CD8-positive, alpha-beta memory T cell (primary cell): ENCODE results near the gene ANTXR1. TPM values are rescaled to one million over a fixed set of nuclear protein-coding genes. Genes with fewer than 3 reads are reported as not detected.

Source experiments
- CTCF ChIA-PET: fragments of 350-600 bp; sonication (Branson Sonifier 250); formaldehyde crosslinking; loops from one replicate; lab custom pipeline; 2021; ENCODE audit warnings: antibody characterized with exemption; lab: Charles Lee
- POLR2A ChIA-PET: fragments of 350-600 bp; sonication (Branson Sonifier 250); formaldehyde crosslinking; loops from one replicate; lab custom pipeline; 2021; ENCODE audit warnings: antibody characterized with exemption; lab: Charles Lee
- DNase-seq, 5 donors: peaks; one replicate each; pipeline versions ENCODE4 v3.0.0 to v3.0.0-alpha.2; 2020 to 2022; ENCODE audit warnings: mixed read lengths in 1 of 5
- H3K27ac ChIP-seq: one replicate; pipeline ENCODE4 v1.7.0; 2013; ENCODE audit warnings: low read depth, mild to moderate bottlenecking, low read length, moderate library complexity
- H3K27me3 ChIP-seq: 2 replicates; pipeline ENCODE4 v1.7.0; 2013; ENCODE audit warnings: low read length, mild to moderate bottlenecking; ENCODE audit not compliant: insufficient read depth, poor library complexity, severe bottlenecking
- H3K36me3 ChIP-seq: 2 replicates; pipeline ENCODE4 v1.7.0; 2013; ENCODE audit warnings: mild to moderate bottlenecking, low read length, moderate library complexity; ENCODE audit not compliant: insufficient read depth
- H3K4me1 ChIP-seq: 2 replicates; pipeline ENCODE4 v1.7.0; 2013; ENCODE audit warnings: mild to moderate bottlenecking, low read length, moderate library complexity; ENCODE audit not compliant: insufficient read depth
- H3K4me3 ChIP-seq: 2 replicates; pipeline ENCODE4 v1.7.0; 2013; ENCODE audit warnings: mild to moderate bottlenecking, low read length
- H3K9me3 ChIP-seq: 2 replicates; pipeline ENCODE4 v1.7.0; 2013; ENCODE audit warnings: mild to moderate bottlenecking, low read length
- H3K27ac Mint-ChIP-seq, 8 donors: one replicate each; pipeline ENCODE4 v1.8.0; 2020 to 2021; ENCODE audit warnings: mixed read lengths in 8 of 8, mild to moderate bottlenecking in 6 of 8, inconsistent platforms in 3 of 8, moderate library complexity in 3 of 8
- H3K27me3 Mint-ChIP-seq, 2 donors: one replicate each; pipeline ENCODE4 v1.8.0; 2020 to 2021; ENCODE audit warnings: mixed read lengths in 2 of 2, mild to moderate bottlenecking in 1 of 2, moderate library complexity in 1 of 2
- H3K36me3 Mint-ChIP-seq, 3 donors: one replicate each; pipeline ENCODE4 v1.8.0; 2020 to 2021; ENCODE audit warnings: mixed read lengths in 3 of 3, inconsistent platforms in 1 of 3, mild to moderate bottlenecking in 1 of 3
- H3K4me1 Mint-ChIP-seq, 3 donors: one replicate each; pipeline ENCODE4 v1.8.0; 2020 to 2021; ENCODE audit warnings: mixed read lengths in 3 of 3, inconsistent platforms in 1 of 3, mild to moderate bottlenecking in 1 of 3
- H3K4me3 Mint-ChIP-seq, 7 donors: one replicate each; pipeline ENCODE4 v1.8.0; 2020 to 2021; ENCODE audit warnings: mixed read lengths in 7 of 7, mild to moderate bottlenecking in 6 of 7, moderate library complexity in 4 of 7, inconsistent platforms in 2 of 7
- H3K9me3 Mint-ChIP-seq, 5 donors: one replicate each; pipeline ENCODE4 v1.8.0; 2020 to 2022; ENCODE audit warnings: mixed read lengths in 5 of 5, mild to moderate bottlenecking in 3 of 5, moderate library complexity in 2 of 5, inconsistent platforms in 1 of 5
- polyA plus RNA-seq: library from polyadenylated mRNA; unstranded; fragments of 300-500 nt; fragmentation: Illumina TruSeq; gene quantifications from one replicate; pipeline ENCODE4 v1.2.3, GENCODE V29; 2021
- total RNA-seq, 2 experiments: library from RNA; stranded (reverse); gene quantifications; one replicate each; pipeline ENCODE4 v1.2.3, GENCODE V29; 2021

ANTXR1 gene
- total and polyA plus RNA-seq, 3 experiments from 2014 or later = 0.22 to 0.27 TPM; not detected in 1

DNA sequence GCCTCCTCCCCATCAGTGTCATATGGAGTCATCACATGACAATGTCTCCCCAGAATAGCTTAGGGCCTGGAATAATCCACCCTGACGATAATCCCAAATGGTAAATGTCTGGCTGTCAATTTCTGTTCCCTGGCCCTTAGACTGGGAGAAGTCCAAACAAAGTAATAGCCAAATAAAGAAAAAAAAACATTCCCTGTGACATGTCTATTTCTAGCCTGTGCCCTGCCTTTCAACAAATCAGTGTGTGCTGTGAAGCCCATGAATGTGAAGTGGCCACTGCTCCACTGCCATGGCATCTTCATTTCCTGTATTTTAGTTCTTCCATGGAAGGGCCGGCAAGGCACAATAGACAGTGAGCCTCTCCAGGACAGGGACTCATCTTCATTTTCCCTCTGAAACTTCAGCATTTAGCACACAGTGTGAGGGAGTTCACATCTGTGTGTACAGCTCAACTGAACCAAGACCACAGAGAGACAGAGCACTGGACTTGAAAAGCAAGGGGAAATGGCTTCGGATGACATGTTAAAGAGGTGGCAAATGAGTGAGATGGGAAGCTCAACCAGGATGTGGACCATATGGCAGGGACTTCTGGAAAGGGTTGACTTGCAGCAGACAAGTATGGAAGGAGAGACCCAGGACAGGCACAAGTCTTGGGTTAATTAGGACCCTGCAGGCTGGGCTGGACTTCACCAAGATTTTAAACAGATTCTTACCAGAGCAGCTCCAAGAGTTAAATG is 140.0 kb downstream of the ANTXR1 start:
- DNase-seq = no peak
- Mint-ChIP-seq H3K9me3 (no peaks in the 10 kb centered on the region), H3K36me3 (no peaks in the 10 kb centered on the region), H3K27me3 (peaks cover 4 to 21% of the 10 kb centered on the region in 2 donors), H3K4me3 (no peak overlapping the region), H3K27ac (no peak overlapping the region), H3K4me1 (no peaks in the 10 kb centered on the region)
- Histone ChIP-seq H3K4me3 (no peak overlapping the region), H3K27me3 (no peaks in the 10 kb centered on the region), H3K27ac (no peak overlapping the region), H3K9me3 (no peaks in the 10 kb centered on the region), H3K4me1 (no peaks in the 10 kb centered on the region), H3K36me3 (no peaks in the 10 kb centered on the region)
- ChIA-PET POLR2A (no interaction called here), CTCF (no interaction called here)

DNA sequence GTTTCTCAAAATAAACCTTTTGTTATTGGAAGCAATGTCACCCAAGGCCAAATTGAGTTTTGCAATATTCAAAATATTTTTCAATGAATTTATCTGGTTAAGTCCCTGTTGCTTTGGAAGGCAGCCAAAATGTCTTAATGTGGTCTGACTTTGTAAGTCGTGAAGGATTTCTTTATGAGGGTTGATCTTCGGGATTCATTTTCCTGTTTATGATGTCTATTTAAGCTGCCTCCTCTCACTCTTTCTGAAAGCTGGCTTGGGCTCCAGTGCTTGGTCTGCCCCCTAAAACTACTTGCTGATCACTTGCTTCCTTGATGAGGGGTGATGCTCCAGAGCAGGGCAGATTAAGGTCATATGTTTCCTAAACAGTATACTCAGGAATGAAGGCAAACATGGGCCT is 141.1 kb downstream of the ANTXR1 start:
- no peaks in the 10 kb centered on the region for H3K4me1 ChIP-seq
- no peak for DNase-seq
- H3K4me3 ChIP-seq = no peak overlapping the region
- Mint-ChIP-seq H3K36me3 (no peaks in the 10 kb centered on the region), H3K27ac (no peak overlapping the region), H3K27me3 (peaks cover 4 to 17% of the 10 kb centered on the region in 2 donors), H3K9me3 (no peaks in the 10 kb centered on the region), H3K4me1 (no peaks in the 10 kb centered on the region), H3K4me3 (no peak overlapping the region)
- H3K27ac ChIP-seq = no peak overlapping the region
- ChIA-PET POLR2A (no interaction called here), CTCF (no interaction called here)
- H3K36me3 ChIP-seq = no peaks in the 10 kb centered on the region
- no peaks in the 10 kb centered on the region for H3K27me3 ChIP-seq
- H3K9me3 ChIP-seq = no peaks in the 10 kb centered on the region

DNA sequence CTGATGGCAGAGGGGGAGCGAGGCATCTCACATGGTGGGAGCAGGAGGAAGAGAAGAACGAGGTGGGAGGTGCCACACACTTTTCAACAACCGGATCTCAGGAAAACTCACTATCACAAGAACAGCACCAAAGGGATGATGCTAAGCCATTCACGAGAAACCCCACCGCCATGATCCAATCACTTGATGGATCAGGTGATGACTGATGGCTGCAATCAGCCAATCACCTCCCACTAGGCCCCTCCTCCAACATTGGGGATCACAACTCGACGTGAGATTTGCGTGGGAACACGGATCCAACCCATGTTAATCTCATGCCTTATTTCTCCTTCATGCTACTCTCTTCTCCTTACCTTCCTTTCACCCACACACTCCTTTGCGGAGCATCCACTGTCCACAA is 143.6 kb downstream of the ANTXR1 start:
- Histone ChIP-seq H3K36me3 (no peaks in the 10 kb centered on the region), H3K27ac (no peak overlapping the region), H3K27me3 (no peaks in the 10 kb centered on the region), H3K4me1 (no peaks in the 10 kb centered on the region), H3K9me3 (no peaks in the 10 kb centered on the region), H3K4me3 (no peak overlapping the region)
- Mint-ChIP-seq H3K4me1 (no peaks in the 10 kb centered on the region), H3K36me3 (no peaks in the 10 kb centered on the region), H3K4me3 (no peak overlapping the region), H3K9me3 (no peaks in the 10 kb centered on the region), H3K27ac (no peak overlapping the region), H3K27me3 (peaks cover 4 to 19% of the 10 kb centered on the region in 2 donors)
- DNase-seq = no peak
- ChIA-PET CTCF (no interaction called here), POLR2A (no interaction called here)

DNA sequence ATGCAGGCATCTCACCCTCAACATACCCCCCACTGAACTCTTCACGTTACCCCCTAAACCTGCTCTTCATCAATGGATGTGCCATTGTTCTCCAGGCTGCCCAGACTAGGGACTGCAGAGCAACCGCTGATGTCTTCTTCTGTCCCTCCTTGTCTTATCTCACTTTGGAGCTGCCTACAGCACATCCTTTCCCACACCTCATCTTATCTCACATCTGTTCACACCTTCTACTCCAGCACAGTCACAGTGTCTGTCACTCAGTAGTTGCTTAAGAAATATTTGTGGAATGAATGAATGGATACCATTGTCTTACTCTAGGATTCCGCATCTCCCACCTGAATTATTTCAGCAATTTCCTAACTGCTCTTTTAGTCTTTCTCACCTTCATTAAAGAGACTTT is 144.5 kb downstream of the ANTXR1 start:
- H3K36me3 ChIP-seq = no peaks in the 10 kb centered on the region
- H3K9me3 Mint-ChIP-seq = no peaks in the 10 kb centered on the region
- H3K27me3 ChIP-seq = no peaks in the 10 kb centered on the region
- H3K4me3 ChIP-seq = no peak overlapping the region
- no peak overlapping the region for H3K4me3 Mint-ChIP-seq
- no peak overlapping the region for H3K27ac ChIP-seq
- H3K27me3 Mint-ChIP-seq = peaks cover 4 to 14% of the 10 kb centered on the region in 2 donors
- no peaks in the 10 kb centered on the region for H3K36me3 Mint-ChIP-seq
- no peaks in the 10 kb centered on the region for H3K4me1 Mint-ChIP-seq
- no peaks in the 10 kb centered on the region for H3K9me3 ChIP-seq
- ChIA-PET POLR2A (no interaction called here), CTCF (no interaction called here)
- DNase-seq = no peak
- H3K4me1 ChIP-seq = no peaks in the 10 kb centered on the region
- H3K27ac Mint-ChIP-seq = no peak overlapping the region

DNA sequence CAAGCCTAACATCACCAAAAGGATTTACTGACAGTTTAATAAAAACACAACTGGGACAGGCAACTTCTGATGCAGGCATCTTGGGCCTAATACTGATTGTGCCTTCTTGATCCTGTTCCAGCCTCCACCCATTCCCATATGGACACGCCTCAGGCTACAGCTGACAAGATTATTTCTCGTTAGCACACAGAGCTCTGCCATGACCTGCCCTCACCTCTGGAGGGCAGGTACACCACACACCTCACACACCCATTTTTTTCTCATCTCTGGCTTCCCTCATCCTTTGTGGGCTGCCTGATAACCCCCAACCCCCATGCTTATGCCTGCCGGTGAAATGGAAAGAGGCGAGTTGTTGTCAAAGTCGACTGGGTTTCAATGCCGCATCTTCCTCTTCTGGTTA is 147.0 kb downstream of the ANTXR1 start:
- Histone ChIP-seq H3K27me3 (no peaks in the 10 kb centered on the region), H3K9me3 (no peaks in the 10 kb centered on the region), H3K4me3 (no peak overlapping the region), H3K27ac (no peak overlapping the region), H3K36me3 (no peaks in the 10 kb centered on the region), H3K4me1 (no peaks in the 10 kb centered on the region)
- Mint-ChIP-seq H3K36me3 (no peaks in the 10 kb centered on the region), H3K27ac (no peak overlapping the region), H3K4me3 (no peak overlapping the region), H3K4me1 (no peaks in the 10 kb centered on the region), H3K27me3 (peaks cover 3 to 21% of the 10 kb centered on the region in 2 donors), H3K9me3 (no peaks in the 10 kb centered on the region)
- no peak for DNase-seq
- CTCF ChIA-PET = no interaction called here
- POLR2A ChIA-PET = no interaction called here

DNA sequence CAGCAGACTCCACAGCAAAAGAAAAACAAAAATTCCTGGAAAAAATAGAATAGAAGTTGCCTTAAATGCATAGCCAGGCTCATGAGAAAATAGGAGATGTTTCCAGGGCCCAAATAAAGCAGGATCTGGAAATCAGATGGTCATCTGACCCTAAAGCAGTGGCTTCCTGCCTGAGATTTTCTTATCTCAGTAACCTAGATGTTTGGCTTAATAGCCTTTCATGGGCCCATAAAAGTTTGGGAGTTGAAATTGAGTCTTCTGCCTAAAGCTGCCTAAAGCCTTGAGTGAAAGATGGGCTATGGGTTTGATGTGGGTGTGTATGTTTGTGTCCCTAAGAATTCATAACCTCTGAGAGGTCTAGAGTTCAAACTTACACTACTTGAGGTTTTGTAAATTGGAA is 149.1 kb downstream of the ANTXR1 start:
- POLR2A ChIA-PET = no interaction called here
- H3K4me3 ChIP-seq = no peak overlapping the region
- no peak overlapping the region for H3K4me3 Mint-ChIP-seq

DNA sequence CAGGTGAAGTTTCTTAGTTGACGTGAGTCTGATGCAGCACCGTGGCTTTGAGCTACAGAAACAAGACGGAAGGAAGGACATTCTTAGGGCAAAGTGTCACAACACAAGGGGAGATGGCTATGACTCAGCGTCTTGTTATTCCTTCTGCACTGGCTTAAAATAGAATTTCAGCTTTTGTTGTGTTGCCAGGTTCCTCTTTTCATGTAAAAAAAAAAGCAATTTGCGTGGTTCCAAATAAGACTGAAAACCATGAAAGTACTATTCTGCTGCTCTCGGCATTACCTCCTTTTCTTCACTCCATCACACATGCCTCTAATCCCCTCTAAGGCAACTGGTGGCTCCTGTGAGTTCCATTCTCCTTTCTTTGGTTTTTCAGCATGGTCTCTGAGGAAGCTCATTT is 150.1 kb downstream of the ANTXR1 start:
- CTCF ChIA-PET = no interaction called here
- DNase-seq = no peak
- no peaks in the 10 kb centered on the region for H3K9me3 Mint-ChIP-seq

More for the DNA sequence above, 149.1 kb downstream of the ANTXR1 start:
- H3K27me3 Mint-ChIP-seq = peaks cover 5 to 36% of the 10 kb centered on the region in 2 donors
- DNase-seq = no peak
- Histone ChIP-seq H3K27ac (no peak overlapping the region), H3K36me3 (no peaks in the 10 kb centered on the region), H3K4me1 (no peaks in the 10 kb centered on the region), H3K27me3 (no peaks in the 10 kb centered on the region), H3K9me3 (no peaks in the 10 kb centered on the region)
- H3K36me3 Mint-ChIP-seq = no peaks in the 10 kb centered on the region
- no peaks in the 10 kb centered on the region for H3K4me1 Mint-ChIP-seq
- CTCF ChIA-PET = no interaction called here
- no peaks in the 10 kb centered on the region for H3K9me3 Mint-ChIP-seq
- H3K27ac Mint-ChIP-seq = no peak overlapping the region

DNA sequence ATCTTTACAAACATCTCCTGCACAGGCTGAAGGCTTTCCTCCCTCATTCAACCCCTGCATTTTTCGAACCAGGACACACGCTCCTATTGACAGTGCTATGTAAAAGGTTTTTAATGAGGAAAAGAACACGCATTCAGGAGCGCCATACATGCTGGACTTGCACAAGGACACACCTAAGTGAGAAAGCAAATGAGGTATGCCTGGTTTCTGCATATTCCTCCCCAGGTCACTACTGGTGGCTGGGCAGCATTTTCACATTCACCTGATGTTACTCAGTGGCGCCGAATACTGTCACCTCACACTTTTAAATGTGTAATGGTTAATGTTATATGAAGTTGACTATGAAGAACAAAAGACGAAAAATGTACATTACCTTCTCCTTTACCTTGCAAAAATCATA is 150.6 kb downstream of the ANTXR1 start:
- Mint-ChIP-seq H3K4me3 (no peak overlapping the region), H3K4me1 (no peaks in the 10 kb centered on the region), H3K27ac (no peak overlapping the region), H3K9me3 (no peaks in the 10 kb centered on the region), H3K36me3 (no peaks in the 10 kb centered on the region), H3K27me3 (peaks cover 8 to 44% of the 10 kb centered on the region in 2 donors)
- no peaks in the 10 kb centered on the region for H3K9me3 ChIP-seq
- H3K36me3 ChIP-seq = no peaks in the 10 kb centered on the region
- no peaks in the 10 kb centered on the region for H3K4me1 ChIP-seq
- no peaks in the 10 kb centered on the region for H3K27me3 ChIP-seq
- POLR2A ChIA-PET = no interaction called here
- CTCF ChIA-PET = no interaction called here
- H3K27ac ChIP-seq = no peak overlapping the region
- DNase-seq = no peak
- no peak overlapping the region for H3K4me3 ChIP-seq

More for the DNA sequence above, 150.1 kb downstream of the ANTXR1 start:
- Histone ChIP-seq H3K4me3 (no peak overlapping the region), H3K9me3 (no peaks in the 10 kb centered on the region), H3K27ac (no peak overlapping the region), H3K27me3 (no peaks in the 10 kb centered on the region), H3K4me1 (no peaks in the 10 kb centered on the region), H3K36me3 (no peaks in the 10 kb centered on the region)
- Mint-ChIP-seq H3K4me1 (no peaks in the 10 kb centered on the region), H3K4me3 (no peak overlapping the region), H3K27me3 (peaks cover 8 to 39% of the 10 kb centered on the region in 2 donors), H3K36me3 (no peaks in the 10 kb centered on the region), H3K27ac (no peak overlapping the region)
- POLR2A ChIA-PET = no interaction called here
